Fibroblast of skin of back (primary cell): ENCODE results near the gene NRDE2.
A peak's percentile ranks its signal among the peaks of the same experiment; 100 is the strongest.

Experiments
- DNase-seq: peaks from one replicate; pipeline ENCODE4 v3.0.0-alpha.2; 2013

NRDE2 gene

GRCh38 chr14:90295870-90296516, 35.7 kb downstream of the NRDE2 start:
- no peak for DNase-seq

- DNase-seq, result no peak
Observed at GRCh38 chr14:90294872-90295271, 36.9 kb downstream of the NRDE2 start.

GRCh38 chr14:90293766-90294730, 37.7 kb downstream of the NRDE2 start:
- no peak for DNase-seq

- no peak for DNase-seq
Observed at GRCh38 chr14:90291699-90292098, 40.0 kb downstream of the NRDE2 start.

- no peak for DNase-seq
Observed at GRCh38 chr14:90290337-90291011, 41.3 kb downstream of the NRDE2 start.

- DNase-seq, result no peak
Observed at GRCh38 chr14:90288651-90289355, 42.9 kb downstream of the NRDE2 start.

- no peak for DNase-seq
Observed at GRCh38 chr14:90287791-90288190, 44.0 kb downstream of the NRDE2 start.

- peak; percentile 40 for DNase-seq
Observed at GRCh38 chr14:90281756-90282155, 50.0 kb downstream of the NRDE2 start.

GRCh38 chr14:90281261-90281660, 50.5 kb downstream of the NRDE2 start:
- DNase-seq, result peak; percentile 88

- no peak for DNase-seq
Observed at GRCh38 chr14:90280096-90280495, 51.6 kb downstream of the NRDE2 start.

- no peak for DNase-seq
Observed at GRCh38 chr14:90278199-90279175, 53.3 kb downstream of the NRDE2 start.

GRCh38 chr14:90277581-90278198, 54.1 kb downstream of the NRDE2 start:
- DNase-seq, result no peak

GRCh38 chr14:90276646-90277367, 54.9 kb downstream of the NRDE2 start:
- peak; percentile 23 for DNase-seq

- peak; percentile 27 for DNase-seq
Observed at GRCh38 chr14:90275820-90276219, 55.9 kb downstream of the NRDE2 start.

GRCh38 chr14:90275458-90275814, 56.3 kb downstream of the NRDE2 start:
- DNase-seq, result no peak

- peak; percentile 58 for DNase-seq
Observed at GRCh38 chr14:90274808-90275457, 56.8 kb downstream of the NRDE2 start.

GRCh38 chr14:90274019-90274418, 57.7 kb downstream of the NRDE2 start:
- DNase-seq, result no peak

GRCh38 chr14:90273532-90273931, 58.2 kb downstream of the NRDE2 start:
- DNase-seq, result no peak

GRCh38 chr14:90272523-90272922, 59.2 kb downstream of the NRDE2 start:
- DNase-seq, result no peak

- DNase-seq, result no peak
Observed at GRCh38 chr14:90268420-90268819, 63.3 kb downstream of the NRDE2 start.
